M059J (cell line): ENCODE data around the gene HJV. TPM values are rescaled to one million over a fixed set of nuclear protein-coding genes. Genes with fewer than 3 reads are reported as not detected.
"Not testable (repeated sequence)": the region's sequence is repeated elsewhere in the genome, so short reads cannot be mapped to it uniquely, and the experiment has no call there.

Source experiments
- DNase-seq: peaks from one replicate; pipeline ENCODE4 v3.0.0-alpha.2; 2012; ENCODE audit warnings: low read depth
- total RNA-seq: library from RNA; depleted of rRNA; stranded (reverse); fragments of >200 nt; shearing (Covaris generic); gene quantifications from 2 replicates; pipeline ENCODE4 v1.2.3, GENCODE V29; 2014; rRNA removed

The HJV gene
- total RNA-seq, result not detected in 2 replicates

- DNase-seq, result no peak
Observed at GRCh38 chr1:146021622-146022402, at the start of gene HJV. Gene HJV (minus strand): TSS chr1:146021735. CDS start chr1:146020231, 1,504 bp downstream.

- not testable (repeated sequence) for DNase-seq
Observed at GRCh38 chr1:146059148-146059547, 37.6 kb upstream of the HJV start.

- DNase-seq, result peak; percentile 97
Observed at GRCh38 chr1:146051852-146052676, 30.5 kb upstream of the HJV start.

- DNase-seq, result no peak
Observed at GRCh38 chr1:146051452-146051851, 29.9 kb upstream of the HJV start.

GRCh38 chr1:146050652-146050963 is 29.1 kb upstream of the HJV start:
- not testable (repeated sequence) for DNase-seq

- not testable (repeated sequence) for DNase-seq
Observed at GRCh38 chr1:146049866-146050651, 28.5 kb upstream of the HJV start.

GRCh38 chr1:146049436-146049835 is 27.9 kb upstream of the HJV start:
- no peak for DNase-seq

GRCh38 chr1:146048514-146049115 is 27.1 kb upstream of the HJV start:
- DNase-seq, result peak; percentile 24

GRCh38 chr1:146046664-146047063 is 25.1 kb upstream of the HJV start:
- DNase-seq, result no peak

GRCh38 chr1:146039844-146040194 is 18.3 kb upstream of the HJV start:
- DNase-seq, result peak; percentile 52

- DNase-seq, result peak; percentile 91
Observed at GRCh38 chr1:146036965-146037646, 15.6 kb upstream of the HJV start.

- no peak for DNase-seq
Observed at GRCh38 chr1:146036241-146036964, 14.9 kb upstream of the HJV start.

GRCh38 chr1:146035048-146035423 is 13.5 kb upstream of the HJV start:
- DNase-seq, result peak; percentile 70

- DNase-seq, result peak; percentile 69
Observed at GRCh38 chr1:146032631-146033219, 11.2 kb upstream of the HJV start.

GRCh38 chr1:146031476-146031875 is 9.9 kb upstream of the HJV start:
- no peak for DNase-seq

GRCh38 chr1:146029117-146029516 is 7.6 kb upstream of the HJV start:
- no peak for DNase-seq

GRCh38 chr1:146026650-146027049 is 5.1 kb upstream of the HJV start:
- DNase-seq, result not testable (repeated sequence)

- peak; percentile 25 for DNase-seq
Observed at GRCh38 chr1:146025787-146026495, 4.4 kb upstream of the HJV start.

- no peak for DNase-seq
Observed at GRCh38 chr1:146022403-146023127, 1.0 kb upstream of the HJV start.
